Right lobe of liver (tissue), 6 donors: ENCODE data around the gene FGFR3. TPM values are rescaled to one million over a fixed set of nuclear protein-coding genes. Genes with fewer than 3 reads are reported as not detected.
A peak's percentile ranks its signal among the peaks of the same experiment; 100 is the strongest.

Experiments used
- ATAC-seq, 4 donors: fragments of 200-7000 bp; cut with Tn5 transposase; one replicate each; pipeline ENCODE4 v1.9.1; 2020; ENCODE audit warnings: mild to moderate bottlenecking in 4 of 4, moderate library complexity in 4 of 4
- DNase-seq, 3 donors: peaks; one replicate each; pipeline ENCODE4 v3.0.0-alpha.2; 2020
- H3K27ac ChIP-seq, 3 donors: fragments of 200-600 bp; one replicate each; pipeline ENCODE4 v1.8.0; 2022
- H3K27me3 ChIP-seq, 2 donors: fragments of 200-600 bp; one replicate each; pipeline ENCODE4 v1.8.0; 2022
- H3K36me3 ChIP-seq, 4 donors: fragments of 200-600 bp; sonication (generic) in 1 of 4; one replicate each; pipeline versions ENCODE4 v1.5.1 to v1.8.0; 2017 to 2022; ENCODE audit warnings: control low read depth in 1 of 4
- H3K4me1 ChIP-seq, 4 donors: fragments of 200-600 bp; sonication (generic) in 1 of 4; one replicate each; pipeline versions ENCODE4 v1.5.1 to v1.8.0; 2017 to 2022; ENCODE audit warnings: control low read depth in 1 of 4
- H3K4me3 ChIP-seq, 3 donors: fragments of 200-600 bp; one replicate each; pipeline ENCODE4 v1.8.0; 2022
- H3K9me3 ChIP-seq, 4 donors: fragments of 200-600 bp; sonication (generic) in 1 of 4; one replicate each; pipeline versions ENCODE4 v1.5.1 to v1.8.0; 2017 to 2022; ENCODE audit warnings: control low read depth in 1 of 4
- CTCF ChIP-seq, 4 donors: fragments of 200-600 bp in 3 of 4; fragments of 450-650 bp in 1 of 4; IDR thresholded peaks; one replicate each; pipeline versions ENCODE4 v1.5.1 to v1.8.0; 2016 to 2022; ENCODE audit warnings: antibody characterized with exemption in 4 of 4, mild to moderate bottlenecking in 2 of 4
- POLR2A ChIP-seq: fragments of 450-650 bp; IDR thresholded peaks from one replicate; pipeline ENCODE4 v1.6.1; 2017; ENCODE audit warnings: antibody characterized with exemption, mild to moderate bottlenecking
- WGBS: methylation state at CpG from one replicate; pipeline ENCODE4 v1.1.6; 2018; ENCODE audit warnings: low coverage, low lambda C conversion rate; ENCODE audit not compliant: insufficient coverage; ENCODE audit errors: missing lambda C conversion rate; 5-methylcytosine and 5-hydroxymethylcytosine counted together
- intact Hi-C, 2 donors: fragments of 100-400 bp; cut with DNase I; formaldehyde crosslinking; loops; one replicate each; pipeline versions ENCODE4 v1.11.2 to v1.14.1; 2022
- long read RNA-seq: library from polyadenylated mRNA; unstranded; transcript quantifications from one replicate; pipeline ENCODE4 v2.0.0, GENCODE V29; 2019
- total RNA-seq, 6 experiments: library from RNA; depleted of rRNA in 2 of 6; stranded (reverse); fragments of >200 nt in 2 of 6; fragmentation: NEBNext Ultra II Directional in 3 of 6; extraction: Animal tissue kit (Norgen Biotek cat#: 25700) in 3 of 6; gene quantifications; one replicate each; pipeline versions ENCODE4 v1.1.0 to v1.2.4, GENCODE V29; 2016 to 2023
- donor health status: DM: no; HTN: yes; CAD: no.
- donor health status: DM: no; HTN: no; CAD: no.
- donor health status: DM: no; HTN: no; CAD: no.
- donor health status: DM: no; HTN: yes; CAD: no.
- donor health status: DM: no; HTN: yes; CAD: no.

FGFR3 gene
- 10 to 100 TPM; 14.3 to 30.0 (median 25.7) TPM for total RNA-seq
- long read RNA-seq = 0 reads

- no CpG with 5 or more reads among the region's 95 CpGs for WGBS
Measured at GRCh38 chr4:1792832-1793495, at the start of gene FGFR3. Gene FGFR3, plus strand, starts transcription at chr4:1793293. Its CDS starts 642 bp downstream, at chr4:1793935.

GRCh38 chr4:1743551-1743950 lies 49.5 kb upstream of the FGFR3 start:
- TF ChIP-seq CTCF (IDR thresholded peaks at IDR 0.05) = no peak
- no peak for TF ChIP-seq POLR2A
- Histone ChIP-seq H3K9me3 (no peaks in the 10 kb centered on the region), H3K36me3 (peaks cover 0 to 1% (median 0%) of the 10 kb centered on the region in 4 donors), H3K27me3 (no peaks in the 10 kb centered on the region), H3K4me3 (no peak overlapping the region), H3K27ac (no peak overlapping the region), H3K4me1 (peaks cover 0 to 17% (median 3%) of the 10 kb centered on the region in 4 donors)
- WGBS = 85% methylated on average over 4 of the region's 12 CpGs
- intact Hi-C loops = loop anchor here in 1 of 2 donors (10.0 kb wide), 1 partner anchor 161 kb away; no protein-coding TSS in a partner anchor
- ATAC-seq = no peak
- DNase-seq = no peak

More at GRCh38 chr4:1792832-1793495, at the start of gene FGFR3:
- Histone ChIP-seq H3K4me1 (peaks cover 0 to 25% (median 13%) of the 10 kb centered on the region in 4 donors), H3K36me3 (no peaks in the 10 kb centered on the region), H3K4me3 (peak within 1 kb of the TSS; percentile 66 to 68 (median 66)), H3K27ac (peak within 1 kb of the TSS in 2 of 3 donors; percentile 11 to 59), H3K9me3 (no peaks in the 10 kb centered on the region), H3K27me3 (no peaks in the 10 kb centered on the region)
- DNase-seq = peak in 2 of 3 donors; percentile 63 to 79
- TF ChIP-seq CTCF (IDR thresholded peaks at IDR 0.05) (no peak), POLR2A (peak; percentile 93)
- intact Hi-C loops = no loop called here
- peak; percentile 55 to 66 (median 61) for ATAC-seq

GRCh38 chr4:1743975-1744374 lies 49.1 kb upstream of the FGFR3 start:
- H3K27me3 ChIP-seq = no peaks in the 10 kb centered on the region
- H3K36me3 ChIP-seq = peaks cover 0 to 1% (median 0%) of the 10 kb centered on the region in 4 donors
- no peak for ATAC-seq
- peak overlapping the region in 1 of 3 donors; percentile 61 for H3K27ac ChIP-seq
- WGBS = no CpG with 5 or more reads among the region's 6 CpGs
- intact Hi-C loops = loop anchor here in 1 of 2 donors (10.0 kb wide), 1 partner anchor 161 kb away; no protein-coding TSS in a partner anchor
- TF ChIP-seq POLR2A = no peak
- TF ChIP-seq CTCF (IDR thresholded peaks at IDR 0.05) = no peak
- H3K4me3 ChIP-seq = no peak overlapping the region
- no peak for DNase-seq
- H3K4me1 ChIP-seq = peaks cover 0 to 17% (median 3%) of the 10 kb centered on the region in 4 donors
- H3K9me3 ChIP-seq = no peaks in the 10 kb centered on the region

DNA sequence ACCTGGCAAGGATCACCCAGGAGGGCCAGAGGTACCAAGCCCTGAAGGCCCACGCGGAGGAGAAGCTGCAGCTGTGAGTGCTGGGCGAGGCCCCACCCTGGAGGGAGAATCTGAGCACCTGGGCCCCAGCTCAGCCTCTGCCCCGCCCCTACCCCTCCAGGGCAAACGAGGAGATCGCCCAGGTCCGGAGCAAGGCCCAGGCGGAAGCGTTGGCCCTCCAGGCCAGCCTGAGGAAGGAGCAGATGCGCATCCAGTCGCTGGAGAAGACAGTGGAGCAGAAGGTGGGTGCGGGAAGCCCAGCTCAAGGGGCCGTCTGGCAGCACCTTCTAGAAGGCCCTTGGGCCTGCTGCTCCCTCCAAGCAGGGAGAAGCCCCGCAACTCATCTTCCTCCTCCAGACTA lies 48.5 kb upstream of the FGFR3 start:
- Histone ChIP-seq H3K27me3 (no peaks in the 10 kb centered on the region), H3K9me3 (no peaks in the 10 kb centered on the region), H3K4me1 (peaks cover 0 to 17% (median 3%) of the 10 kb centered on the region in 4 donors), H3K36me3 (peaks cover 0 to 1% (median 0%) of the 10 kb centered on the region in 4 donors), H3K4me3 (no peak overlapping the region), H3K27ac (peak overlapping the region; percentile 16 to 61 (median 33))
- intact Hi-C loops = loop anchor here in 1 of 2 donors (10.0 kb wide), 1 partner anchor 160 kb away; no protein-coding TSS in a partner anchor
- no peak for DNase-seq
- TF ChIP-seq POLR2A (no peak), CTCF (IDR thresholded peaks at IDR 0.05) (no peak)
- no peak for ATAC-seq
- 79% methylated on average over 2 of the region's 14 CpGs for WGBS
